ENCODE data around the gene EYA2. TPM values are rescaled to one million over a fixed set of nuclear protein-coding genes. Genes with fewer than 3 reads are reported as not detected.

Gene EYA2
- total and polyA plus RNA-seq, 2 donors (not counting 1 experiment from before 2014, with no cell fraction given): 1.1 to 2.8 TPM

GRCh38 chr20:46933150-46933549 is 38.5 kb downstream of the EYA2 start:
- Mint-ChIP-seq H3K4me3 (no peak overlapping the region), H3K27me3 (peaks cover 25% of the 10 kb centered on the region), H3K4me1 (no peaks in the 10 kb centered on the region), H3K27ac (no peak overlapping the region), H3K9me3 (ENCODE audit: insufficient read depth) (no peaks in the 10 kb centered on the region)
- H4K20me1 ChIP-seq (ENCODE audit: control insufficient read depth, insufficient read depth, low read length, poor library complexity, severe bottlenecking): no peaks in the 10 kb centered on the region
- H3K36me3 ChIP-seq (replicated peaks in 1 of 2; ENCODE audit: control extremely low read depth in 1 of 2, control insufficient read depth in 1 of 2, extremely low read depth in 1 of 2, insufficient read depth in 2 of 2, low read length in 1 of 2): no peaks in the 10 kb centered on the region
- ATAC-seq (ENCODE audit: low read depth): no peak
- H3K4me3 ChIP-seq (ENCODE audit: control extremely low read depth in 1 of 5, extremely low read depth in 1 of 5, insufficient read depth in 1 of 5, low read depth in 2 of 5, low read length in 4 of 5): no peak overlapping the region
- intact Hi-C loops (cut with micrococcal nuclease): no loop called here
- peaks cover 0 to 2% (median 0%) of the 10 kb centered on the region in 4 experiments for H3K27me3 ChIP-seq (replicated peaks in 1 of 4; ENCODE audit: control extremely low read depth in 1 of 4, control insufficient read depth in 3 of 4, insufficient read depth in 4 of 4, low read length in 3 of 4)
- no peak overlapping the region for H3K9ac ChIP-seq (ENCODE audit: low read length)
- TF ChIP-seq, protein P1, sequence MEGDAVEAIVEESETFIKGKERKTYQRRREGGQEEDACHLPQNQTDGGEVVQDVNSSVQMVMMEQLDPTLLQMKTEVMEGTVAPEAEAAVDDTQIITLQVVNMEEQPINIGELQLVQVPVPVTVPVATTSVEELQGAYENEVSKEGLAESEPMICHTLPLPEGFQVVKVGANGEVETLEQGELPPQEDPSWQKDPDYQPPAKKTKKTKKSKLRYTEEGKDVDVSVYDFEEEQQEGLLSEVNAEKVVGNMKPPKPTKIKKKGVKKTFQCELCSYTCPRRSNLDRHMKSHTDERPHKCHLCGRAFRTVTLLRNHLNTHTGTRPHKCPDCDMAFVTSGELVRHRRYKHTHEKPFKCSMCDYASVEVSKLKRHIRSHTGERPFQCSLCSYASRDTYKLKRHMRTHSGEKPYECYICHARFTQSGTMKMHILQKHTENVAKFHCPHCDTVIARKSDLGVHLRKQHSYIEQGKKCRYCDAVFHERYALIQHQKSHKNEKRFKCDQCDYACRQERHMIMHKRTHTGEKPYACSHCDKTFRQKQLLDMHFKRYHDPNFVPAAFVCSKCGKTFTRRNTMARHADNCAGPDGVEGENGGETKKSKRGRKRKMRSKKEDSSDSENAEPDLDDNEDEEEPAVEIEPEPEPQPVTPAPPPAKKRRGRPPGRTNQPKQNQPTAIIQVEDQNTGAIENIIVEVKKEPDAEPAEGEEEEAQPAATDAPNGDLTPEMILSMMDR (IDR thresholded peaks at IDR 0.05): no peak
- no peak for TF ChIP-seq EZH2 (IDR thresholded peaks at IDR 0.05; ENCODE audit: borderline replicate concordance, insufficient read depth, low read depth, low read length, poor library complexity, severe bottlenecking)
- 83% methylated on average over 5 of the region's 5 CpGs for WGBS (ENCODE audit: insufficient coverage)
- H3K9me3 ChIP-seq (ENCODE audit: control extremely low read depth in 1 of 3, control insufficient read depth in 2 of 3, insufficient read depth in 1 of 3, low read length in 2 of 3): peaks cover 0 to 2% (median 0%) of the 10 kb centered on the region in 3 donors
- ChIA-PET POLR2A (no interaction called here), CTCF (no interaction called here)
- no peak overlapping the region for H2AFZ ChIP-seq (ENCODE audit: insufficient read depth, low read depth, low read length, poor library complexity, severe bottlenecking)
- no peak overlapping the region for H3K4me2 ChIP-seq (replicated peaks; ENCODE audit: low read depth, low read length, poor library complexity, severe bottlenecking)
- DNase-seq: no peak
- no peaks in the 10 kb centered on the region for H3K4me1 ChIP-seq (ENCODE audit: control insufficient read depth in 2 of 2, insufficient read depth in 2 of 2, low read length in 2 of 2)
- H3K27ac ChIP-seq (ENCODE audit: low read length in 2 of 2): no peak overlapping the region
- no peaks in the 10 kb centered on the region for H3K79me2 ChIP-seq (ENCODE audit: control insufficient read depth, insufficient read depth, low read length)

DNA sequence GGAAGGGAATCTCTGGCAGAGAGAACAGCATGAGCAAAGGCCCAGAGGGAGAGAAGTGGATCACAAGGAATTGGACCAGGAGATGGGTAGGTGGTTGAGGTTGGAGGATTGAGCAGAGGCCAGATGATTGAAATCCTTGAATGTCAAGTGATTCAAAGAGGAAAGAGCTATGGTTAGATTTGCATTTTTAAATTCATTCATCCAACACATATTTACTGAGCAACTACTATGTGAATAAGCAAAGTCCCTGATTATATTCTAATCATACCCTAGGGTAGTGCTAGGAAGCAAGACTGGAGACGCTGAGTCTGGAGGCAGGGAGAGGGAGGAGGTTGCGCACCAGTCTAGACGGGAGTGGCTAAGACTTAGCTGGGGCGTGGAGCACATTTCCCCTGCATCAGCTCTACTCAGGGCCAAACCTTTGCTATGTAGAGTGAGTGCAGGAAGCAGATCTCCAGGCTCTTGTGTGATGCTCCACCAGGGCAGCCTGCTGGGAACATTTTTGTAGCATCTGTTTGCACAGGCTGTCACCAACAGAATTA is 40.2 kb downstream of the EYA2 start:
- intact Hi-C loops (cut with micrococcal nuclease): no loop called here
- Histone ChIP-seq H4K20me1 (ENCODE audit: control insufficient read depth, insufficient read depth, low read length, poor library complexity, severe bottlenecking) (no peaks in the 10 kb centered on the region), H3K36me3 (replicated peaks in 1 of 2; ENCODE audit: control extremely low read depth in 1 of 2, control insufficient read depth in 1 of 2, extremely low read depth in 1 of 2, insufficient read depth in 2 of 2, low read length in 1 of 2) (no peaks in the 10 kb centered on the region), H3K4me2 (replicated peaks; ENCODE audit: low read depth, low read length, poor library complexity, severe bottlenecking) (no peak overlapping the region), H3K79me2 (ENCODE audit: control insufficient read depth, insufficient read depth, low read length) (no peaks in the 10 kb centered on the region), H3K4me3 (ENCODE audit: control extremely low read depth in 1 of 5, extremely low read depth in 1 of 5, insufficient read depth in 1 of 5, low read depth in 2 of 5, low read length in 4 of 5) (no peak overlapping the region), H3K4me1 (ENCODE audit: control insufficient read depth in 2 of 2, insufficient read depth in 2 of 2, low read length in 2 of 2) (no peaks in the 10 kb centered on the region), H3K9ac (ENCODE audit: low read length) (no peak overlapping the region), H3K9me3 (ENCODE audit: control extremely low read depth in 1 of 3, control insufficient read depth in 2 of 3, insufficient read depth in 1 of 3, low read length in 2 of 3) (peaks cover 0 to 2% (median 0%) of the 10 kb centered on the region in 3 donors), H3K27ac (ENCODE audit: low read length in 2 of 2) (no peak overlapping the region), H2AFZ (ENCODE audit: insufficient read depth, low read depth, low read length, poor library complexity, severe bottlenecking) (no peak overlapping the region), H3K27me3 (replicated peaks in 1 of 4; ENCODE audit: control extremely low read depth in 1 of 4, control insufficient read depth in 3 of 4, insufficient read depth in 4 of 4, low read length in 3 of 4) (peaks cover 0 to 2% (median 0%) of the 10 kb centered on the region in 4 experiments)
- TF ChIP-seq EZH2 (IDR thresholded peaks at IDR 0.05; ENCODE audit: borderline replicate concordance, insufficient read depth, low read depth, low read length, poor library complexity, severe bottlenecking): no peak
- TF ChIP-seq, protein P1 (IDR thresholded peaks at IDR 0.05): no peak
- POLR2A ChIA-PET: no interaction called here
- CTCF ChIA-PET: no interaction called here
- Mint-ChIP-seq H3K4me1 (no peaks in the 10 kb centered on the region), H3K4me3 (no peak overlapping the region), H3K27ac (no peak overlapping the region), H3K27me3 (peaks cover 17% of the 10 kb centered on the region), H3K9me3 (ENCODE audit: insufficient read depth) (no peaks in the 10 kb centered on the region)
- DNase-seq (no peak), ATAC-seq (ENCODE audit: low read depth) (no peak)
- WGBS (ENCODE audit: insufficient coverage): 100% methylated on average over 3 of the region's 4 CpGs

Data from B cell (primary cell).